SK-N-SH (cell line): Measurements from ENCODE around the gene TCN2.

Experiments
- MEF2A ChIP-seq: IDR thresholded peaks from 2 replicates; pipeline ENCODE4 v1.4.0; 2012; ENCODE audit warnings: low read depth, borderline replicate concordance
- SMC3 ChIP-seq: IDR thresholded peaks from 2 replicates; pipeline ENCODE4 v1.6.1; 2012; ENCODE audit warnings: low read depth, low read length, improper control_type of control experiment

DNA sequence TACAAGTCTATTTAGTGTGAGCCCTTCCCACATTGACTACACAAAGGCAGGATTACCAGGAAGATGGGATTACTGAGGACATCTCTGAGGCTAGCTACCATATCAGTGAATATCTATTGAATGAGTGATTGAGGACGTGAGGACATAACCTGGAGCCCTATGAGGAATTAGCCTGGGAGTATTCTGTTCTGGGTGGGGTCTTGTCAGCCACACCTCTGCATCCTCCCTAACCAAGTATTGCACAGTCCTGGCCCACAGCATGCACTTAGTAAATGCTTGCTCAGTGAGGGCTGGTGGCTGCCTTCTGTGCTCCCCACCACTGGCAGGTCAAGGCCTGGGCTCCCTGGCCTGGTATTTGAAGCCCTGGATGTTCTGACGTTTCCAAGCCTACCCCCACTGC is 45.9 kb downstream of the TCN2 start:
- TF ChIP-seq SMC3 (no peak), MEF2A (no peak)
